ENCODE measurements around the gene RBPMS2. TPM values are rescaled to one million over a fixed set of nuclear protein-coding genes. Genes with fewer than 3 reads are reported as not detected.
A peak's percentile ranks its signal among the peaks of the same experiment; 100 is the strongest.

RBPMS2 gene
- total and polyA plus RNA-seq, 5 experiments from 2014 or later = not detected

- no peaks in the 10 kb centered on the region for H3K36me3 Mint-ChIP-seq
- peaks cover 2 to 13% (median 6%) of the 10 kb centered on the region in 4 donors for H3K4me1 Mint-ChIP-seq
- H3K27me3 Mint-ChIP-seq = peaks cover 6 to 21% (median 15%) of the 10 kb centered on the region in 5 donors
- ATAC-seq (no peak), DNase-seq (no peak)
- no peak overlapping the region for H3K27ac Mint-ChIP-seq
- H3K4me3 Mint-ChIP-seq = no peak overlapping the region
- H3K9me3 Mint-ChIP-seq = no peaks in the 10 kb centered on the region
- POLR2A ChIA-PET = no interaction called here
Observed at GRCh38 chr15:64780600-64781156, 5.3 kb upstream of the RBPMS2 start.

- Mint-ChIP-seq H3K4me3 (no peak overlapping the region), H3K9me3 (no peaks in the 10 kb centered on the region), H3K36me3 (no peaks in the 10 kb centered on the region), H3K27me3 (peaks cover 6 to 23% (median 15%) of the 10 kb centered on the region in 5 donors), H3K27ac (no peak overlapping the region), H3K4me1 (peaks cover 2 to 13% (median 6%) of the 10 kb centered on the region in 4 donors)
- POLR2A ChIA-PET = no interaction called here
- ATAC-seq (no peak), DNase-seq (no peak)
Observed at GRCh38 chr15:64779630-64780029, 4.2 kb upstream of the RBPMS2 start.

GRCh38 chr15:64779024-64779423 is 3.6 kb upstream of the RBPMS2 start:
- Mint-ChIP-seq H3K4me1 (peaks cover 4 to 18% (median 11%) of the 10 kb centered on the region in 4 donors), H3K27ac (no peak overlapping the region), H3K4me3 (peak overlapping the region in 1 of 10 donors; percentile 4), H3K9me3 (no peaks in the 10 kb centered on the region), H3K27me3 (peaks cover 8 to 29% (median 19%) of the 10 kb centered on the region in 5 donors), H3K36me3 (no peaks in the 10 kb centered on the region)
- ATAC-seq (no peak), DNase-seq (no peak)
- POLR2A ChIA-PET = no interaction called here

- ATAC-seq = no peak
- no peak for DNase-seq
- H3K9me3 Mint-ChIP-seq = no peaks in the 10 kb centered on the region
- peaks cover 3 to 8% (median 6%) of the 10 kb centered on the region in 4 donors for H3K4me1 Mint-ChIP-seq
- peaks cover 18 to 45% (median 34%) of the 10 kb centered on the region in 5 donors for H3K27me3 Mint-ChIP-seq
- POLR2A ChIA-PET = no interaction called here
- no peak overlapping the region for H3K27ac Mint-ChIP-seq
- H3K4me3 Mint-ChIP-seq = peak overlapping the region in 9 of 10 donors; percentile 65 to 83 (median 72)
- H3K36me3 Mint-ChIP-seq = no peaks in the 10 kb centered on the region
Observed at GRCh38 chr15:64776402-64776786, 1.0 kb upstream of the RBPMS2 start.

- H3K4me1 Mint-ChIP-seq = peaks cover 3 to 8% (median 6%) of the 10 kb centered on the region in 4 donors
- H3K36me3 Mint-ChIP-seq = no peaks in the 10 kb centered on the region
- peaks cover 18 to 45% (median 33%) of the 10 kb centered on the region in 5 donors for H3K27me3 Mint-ChIP-seq
- no peaks in the 10 kb centered on the region for H3K9me3 Mint-ChIP-seq
- peak overlapping the region; percentile 28 to 83 (median 58) for H3K4me3 Mint-ChIP-seq
- peak; percentile 60 to 68 for ATAC-seq
- POLR2A ChIA-PET = interaction anchor here (1.1 kb wide), 1 partner anchor 13 kb away, joined by 3 read pairs; no protein-coding TSS in a partner anchor
- peak in 3 of 10 donors; percentile 4 to 12 (median 10) for DNase-seq
- no peak overlapping the region for H3K27ac Mint-ChIP-seq
Observed at GRCh38 chr15:64774629-64775493, 528 bp downstream of the RBPMS2 start.

- Mint-ChIP-seq H3K27me3 (peaks cover 18 to 45% (median 32%) of the 10 kb centered on the region in 5 donors), H3K9me3 (no peaks in the 10 kb centered on the region), H3K36me3 (no peaks in the 10 kb centered on the region), H3K4me1 (peaks cover 3 to 8% (median 6%) of the 10 kb centered on the region in 4 donors), H3K4me3 (peak overlapping the region; percentile 42 to 83 (median 60)), H3K27ac (peak overlapping the region in 1 of 10 donors; percentile 40)
- ATAC-seq = no peak
- no peak for DNase-seq
- POLR2A ChIA-PET = interaction anchor here (1.1 kb wide), 1 partner anchor 12 kb away, joined by 3 read pairs; no protein-coding TSS in a partner anchor
Observed at GRCh38 chr15:64774037-64774628, 1.3 kb downstream of the RBPMS2 start.

- Mint-ChIP-seq H3K4me1 (peaks cover 3 to 8% (median 6%) of the 10 kb centered on the region in 4 donors), H3K4me3 (peak overlapping the region; percentile 28 to 83 (median 60)), H3K9me3 (no peaks in the 10 kb centered on the region), H3K27me3 (peaks cover 16 to 45% (median 32%) of the 10 kb centered on the region in 5 donors), H3K36me3 (no peaks in the 10 kb centered on the region), H3K27ac (peak overlapping the region in 1 of 10 donors; percentile 24)
- ATAC-seq (no peak), DNase-seq (no peak)
- POLR2A ChIA-PET = interaction anchor here (1.1 kb wide), 1 partner anchor 12 kb away, joined by 3 read pairs; no protein-coding TSS in a partner anchor
Observed at GRCh38 chr15:64773606-64774005, 1.8 kb downstream of the RBPMS2 start.

- ATAC-seq (no peak), DNase-seq (no peak)
- Mint-ChIP-seq H3K9me3 (no peaks in the 10 kb centered on the region), H3K36me3 (no peaks in the 10 kb centered on the region), H3K27me3 (peaks cover 16 to 45% (median 32%) of the 10 kb centered on the region in 5 donors), H3K4me1 (peaks cover 3 to 10% (median 6%) of the 10 kb centered on the region in 4 donors), H3K4me3 (peak overlapping the region in 4 of 10 donors; percentile 5 to 42 (median 28)), H3K27ac (no peak overlapping the region)
- POLR2A ChIA-PET = no interaction called here
Observed at GRCh38 chr15:64772964-64773363, 2.4 kb downstream of the RBPMS2 start.

GRCh38 chr15:64772488-64772887 is 2.9 kb downstream of the RBPMS2 start:
- H3K9me3 Mint-ChIP-seq = no peaks in the 10 kb centered on the region
- no peak for ATAC-seq
- POLR2A ChIA-PET = no interaction called here
- peaks cover 16 to 42% (median 31%) of the 10 kb centered on the region in 5 donors for H3K27me3 Mint-ChIP-seq
- H3K4me3 Mint-ChIP-seq = no peak overlapping the region
- peaks cover 3 to 14% (median 6%) of the 10 kb centered on the region in 4 donors for H3K4me1 Mint-ChIP-seq
- DNase-seq = no peak
- no peak overlapping the region for H3K27ac Mint-ChIP-seq
- H3K36me3 Mint-ChIP-seq = no peaks in the 10 kb centered on the region

- Mint-ChIP-seq H3K36me3 (no peaks in the 10 kb centered on the region), H3K27me3 (peaks cover 16 to 32% (median 23%) of the 10 kb centered on the region in 5 donors), H3K4me3 (no peak overlapping the region), H3K27ac (no peak overlapping the region), H3K4me1 (peaks cover 3 to 11% (median 5%) of the 10 kb centered on the region in 4 donors), H3K9me3 (no peaks in the 10 kb centered on the region)
- POLR2A ChIA-PET = no interaction called here
- ATAC-seq = no peak
- DNase-seq = no peak
Observed at GRCh38 chr15:64770626-64771025, 4.8 kb downstream of the RBPMS2 start.

GRCh38 chr15:64767203-64767602 is 8.2 kb downstream of the RBPMS2 start:
- POLR2A ChIA-PET = no interaction called here
- Mint-ChIP-seq H3K4me1 (peaks cover 0 to 6% (median 0%) of the 10 kb centered on the region in 4 donors), H3K9me3 (no peaks in the 10 kb centered on the region), H3K27me3 (peaks cover 0 to 11% (median 4%) of the 10 kb centered on the region in 5 donors), H3K4me3 (no peak overlapping the region), H3K36me3 (no peaks in the 10 kb centered on the region), H3K27ac (no peak overlapping the region)
- no peak for ATAC-seq
- DNase-seq = no peak

GRCh38 chr15:64766058-64766457 is 9.3 kb downstream of the RBPMS2 start:
- ATAC-seq (no peak), DNase-seq (no peak)
- no peak overlapping the region for H3K27ac Mint-ChIP-seq
- no peak overlapping the region for H3K4me3 Mint-ChIP-seq
- peaks cover 0 to 8% (median 2%) of the 10 kb centered on the region in 5 donors for H3K27me3 Mint-ChIP-seq
- no peaks in the 10 kb centered on the region for H3K36me3 Mint-ChIP-seq
- no peaks in the 10 kb centered on the region for H3K9me3 Mint-ChIP-seq
- H3K4me1 Mint-ChIP-seq = peaks cover 0 to 6% (median 0%) of the 10 kb centered on the region in 4 donors
- POLR2A ChIA-PET = no interaction called here

Measured in naive thymus-derived CD8-positive, alpha-beta T cell (primary cell).